GM08714 (cell line): ENCODE results near the gene NCAM1.
"Not testable (repeated sequence)": the region's sequence is repeated elsewhere in the genome, so short reads cannot be mapped to it uniquely, and the experiment has no call there.

Experiments
- H3K4me3 ChIP-seq: fragments of 200-500 bp; sonication (Bioruptor generic); 2 replicates; pipeline ENCODE4 v1.5.1; 2014; ENCODE audit warnings: mild to moderate bottlenecking, low read length, inconsistent platforms
- ZNF274 ChIP-seq: IDR thresholded peaks from 2 replicates; pipeline ENCODE4 v1.6.1; 2012; ENCODE audit warnings: mild to moderate bottlenecking, low read depth, low read length

NCAM1 gene

GRCh38 chr11:113279591-113279990 is 318.4 kb downstream of the NCAM1 start:
- no peak for TF ChIP-seq ZNF274
- no peak overlapping the region for H3K4me3 ChIP-seq

DNA sequence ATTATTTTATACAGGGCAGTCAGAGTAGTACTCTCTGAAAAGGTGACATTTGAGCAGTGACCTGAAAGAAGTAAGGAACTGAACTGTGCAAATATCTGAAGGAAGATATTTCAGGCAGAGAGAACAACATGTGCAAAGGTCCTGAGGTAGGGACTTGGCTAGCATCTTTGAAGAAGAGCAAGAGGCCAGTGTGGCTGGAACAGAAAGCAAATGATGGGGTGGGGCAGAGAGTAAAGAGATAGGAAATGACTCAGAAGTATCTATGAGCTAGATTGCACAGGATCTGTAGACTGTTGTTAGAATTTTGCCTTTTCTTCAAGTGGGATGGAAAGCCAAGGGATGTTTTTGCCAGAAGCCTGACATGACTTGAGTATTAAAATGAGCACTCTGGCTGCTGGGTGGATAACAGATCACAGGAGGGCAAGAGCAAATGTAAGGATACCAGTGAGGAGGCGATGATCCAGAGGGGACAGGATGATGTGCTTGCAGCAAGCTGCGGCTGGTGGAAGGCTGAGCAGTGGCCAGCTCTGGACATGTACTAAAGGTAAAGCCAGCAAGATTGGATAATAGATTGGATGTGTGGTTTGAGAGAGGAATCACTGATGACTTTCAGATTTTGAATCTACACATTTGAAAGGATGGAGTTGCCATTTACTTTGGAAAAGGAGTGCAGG is 320.0 kb downstream of the NCAM1 start:
- H3K4me3 ChIP-seq, result no peak overlapping the region
- no peak for TF ChIP-seq ZNF274

GRCh38 chr11:113282898-113283437 is 321.7 kb downstream of the NCAM1 start:
- no peak for TF ChIP-seq ZNF274
- no peak overlapping the region for H3K4me3 ChIP-seq

DNA sequence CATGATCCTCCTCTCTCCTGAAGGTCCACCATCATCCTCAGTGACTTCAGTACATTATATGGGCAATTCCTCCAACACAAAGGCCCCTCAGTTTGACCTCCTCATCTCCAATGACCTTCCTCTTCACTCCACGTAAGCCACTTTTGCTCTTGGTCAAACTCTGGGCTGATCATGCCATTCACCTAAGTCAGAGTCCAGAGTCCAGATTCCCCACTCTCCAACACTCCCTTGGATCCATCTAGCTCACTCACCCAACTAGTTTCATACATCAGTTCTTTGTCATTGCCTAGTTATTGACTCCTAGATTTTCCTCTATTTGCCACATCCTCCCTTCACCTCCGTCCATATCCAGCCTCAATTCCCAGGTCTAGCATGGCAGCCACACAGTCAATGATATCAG is 322.7 kb downstream of the NCAM1 start:
- no peak for TF ChIP-seq ZNF274
- H3K4me3 ChIP-seq, result no peak overlapping the region

DNA sequence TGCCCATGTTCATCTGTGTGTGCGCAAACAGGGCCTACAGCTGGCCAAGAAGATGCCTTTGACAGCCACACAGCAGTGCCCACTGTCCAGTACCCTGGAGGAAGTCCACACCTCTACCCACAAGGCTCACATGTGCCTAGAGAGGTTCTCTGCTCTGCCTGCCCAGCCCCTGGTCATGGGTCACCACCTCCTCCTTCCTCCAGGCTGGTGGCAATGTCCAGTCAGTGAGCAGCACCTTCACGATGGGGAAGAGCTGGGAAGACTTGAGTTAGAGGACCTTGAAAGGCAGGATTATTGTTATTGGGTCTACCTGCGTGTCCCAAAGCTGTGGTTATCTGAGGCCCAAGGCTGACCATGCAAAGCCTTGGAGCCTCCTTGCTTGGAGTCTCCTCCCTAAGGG is 324.8 kb downstream of the NCAM1 start:
- no peak for TF ChIP-seq ZNF274
- H3K4me3 ChIP-seq, result no peak overlapping the region

DNA sequence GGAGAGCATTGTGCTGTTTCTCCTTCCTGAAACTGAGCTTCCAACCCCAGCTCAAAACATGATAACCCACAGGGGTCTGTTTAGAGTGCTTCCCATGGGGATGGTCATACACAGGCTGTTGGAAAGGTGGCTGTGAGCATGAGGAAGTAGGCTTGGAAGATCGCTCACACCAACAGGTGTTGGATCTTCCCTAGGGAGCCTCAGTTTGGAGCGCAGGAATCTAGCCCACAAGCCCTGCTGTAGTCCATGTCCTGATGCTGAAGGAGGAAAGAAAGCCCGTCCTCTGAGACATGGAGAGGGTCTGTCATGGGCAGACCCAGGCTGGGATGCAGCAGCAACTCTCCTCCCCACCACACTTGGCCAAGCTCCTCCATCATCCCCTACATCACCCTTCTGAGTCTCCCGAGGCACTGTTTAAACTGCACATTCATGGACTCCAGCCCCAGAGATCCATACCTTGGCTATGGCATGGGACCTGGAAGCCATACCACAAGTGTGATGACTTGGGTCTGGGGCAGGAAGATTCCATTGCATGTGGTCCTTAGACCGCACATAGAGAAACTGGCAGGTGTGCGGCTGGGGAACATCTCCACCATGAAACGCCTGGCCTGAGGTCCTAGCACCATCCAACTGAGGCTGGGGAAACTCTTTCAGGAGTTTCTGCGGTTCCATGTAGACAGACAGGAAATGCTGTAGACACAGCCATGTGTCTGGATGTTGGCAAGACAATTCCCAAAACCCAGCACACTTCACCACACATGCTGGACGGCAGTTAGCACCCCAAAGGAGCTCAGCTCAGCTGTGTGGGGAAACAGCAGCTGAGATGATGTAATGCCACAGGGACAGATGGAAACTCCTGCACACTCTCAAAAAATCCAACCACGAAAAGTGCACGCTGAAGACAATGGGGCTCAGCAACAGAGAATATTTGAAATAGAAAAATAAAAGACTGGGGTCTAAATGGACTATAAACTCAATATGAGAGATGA is 325.6 kb downstream of the NCAM1 start:
- no peak overlapping the region for H3K4me3 ChIP-seq
- no peak for TF ChIP-seq ZNF274

GRCh38 chr11:113287801-113288200 is 326.6 kb downstream of the NCAM1 start:
- no peak overlapping the region for H3K4me3 ChIP-seq
- no peak for TF ChIP-seq ZNF274

GRCh38 chr11:113288286-113288863 is 327.2 kb downstream of the NCAM1 start:
- no peak for TF ChIP-seq ZNF274
- H3K4me3 ChIP-seq, result no peak overlapping the region

GRCh38 chr11:113289431-113290187 is 328.4 kb downstream of the NCAM1 start:
- no peak overlapping the region for H3K4me3 ChIP-seq
- no peak for TF ChIP-seq ZNF274

DNA sequence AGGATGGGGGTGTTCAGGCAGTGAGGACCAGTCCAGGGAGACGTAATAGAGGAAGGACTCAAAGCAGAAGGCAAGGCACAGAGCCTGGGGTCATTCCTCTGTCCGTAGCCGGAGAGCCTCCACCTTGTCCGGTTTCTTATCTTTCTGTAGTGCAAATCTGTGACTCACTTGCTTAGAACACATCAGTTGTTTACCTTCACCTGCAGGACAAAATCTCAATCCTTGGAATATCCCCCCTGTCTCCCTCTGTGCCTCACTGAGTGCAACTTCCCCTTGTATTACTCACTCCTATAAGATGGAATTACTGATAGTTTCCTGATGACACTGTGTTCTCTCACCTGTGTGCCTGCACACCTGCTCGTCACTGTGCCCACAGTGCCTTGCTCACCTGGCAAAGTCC is 332.7 kb downstream of the NCAM1 start:
- no peak overlapping the region for H3K4me3 ChIP-seq
- no peak for TF ChIP-seq ZNF274

- TF ChIP-seq ZNF274, result no peak
- no peak overlapping the region for H3K4me3 ChIP-seq
These were observed 334.8 kb downstream of the NCAM1 start for GRCh38 chr11:113295993-113296392.

DNA sequence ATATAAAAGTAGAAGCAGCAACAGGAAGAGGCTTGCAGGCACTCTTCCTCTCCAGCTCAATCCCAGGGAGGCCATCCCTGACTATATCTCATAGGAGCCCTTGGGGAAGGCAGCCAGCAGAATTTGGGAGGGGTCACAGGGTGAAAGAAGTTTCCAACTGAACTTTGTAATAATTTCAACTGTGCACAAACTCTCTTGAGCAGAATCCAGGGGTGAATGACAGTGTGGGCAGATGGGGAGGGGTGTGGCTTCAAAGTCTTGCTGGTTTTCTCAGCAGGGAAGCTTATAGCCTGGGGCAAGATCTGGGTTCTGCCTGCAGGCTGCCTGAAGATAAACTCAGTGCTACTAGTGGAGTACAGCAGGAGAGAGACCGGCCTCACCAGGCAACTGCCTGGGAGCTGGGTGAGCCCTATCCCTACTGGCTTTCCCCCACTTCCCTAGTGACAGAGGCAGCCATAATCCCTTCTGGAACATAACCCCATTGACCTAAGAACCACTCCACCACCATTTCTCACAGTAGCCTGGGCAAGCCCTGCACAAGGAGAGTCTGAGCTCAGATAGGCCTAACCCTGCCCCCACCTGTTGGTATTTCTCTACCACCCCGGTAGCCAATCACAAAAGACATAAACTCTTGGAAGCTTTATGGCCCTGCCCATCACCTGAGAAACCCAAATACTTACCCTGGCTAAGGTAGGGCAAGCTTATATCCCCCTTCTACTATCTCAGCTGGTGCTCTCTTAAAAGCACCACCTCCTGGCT is 335.4 kb downstream of the NCAM1 start:
- H3K4me3 ChIP-seq, result no peak overlapping the region
- no peak for TF ChIP-seq ZNF274

- not testable (repeated sequence) for H3K4me3 ChIP-seq
These were observed 337.3 kb downstream of the NCAM1 start for GRCh38 chr11:113298496-113298895.
